ENCODE measurements around the gene CFAP107. TPM values are rescaled to one million over a fixed set of nuclear protein-coding genes. Genes with fewer than 3 reads are reported as not detected.

Gene CFAP107
- total RNA-seq, 1 donor from 2014 or later = not detected

- TF ChIP-seq, protein P1, sequence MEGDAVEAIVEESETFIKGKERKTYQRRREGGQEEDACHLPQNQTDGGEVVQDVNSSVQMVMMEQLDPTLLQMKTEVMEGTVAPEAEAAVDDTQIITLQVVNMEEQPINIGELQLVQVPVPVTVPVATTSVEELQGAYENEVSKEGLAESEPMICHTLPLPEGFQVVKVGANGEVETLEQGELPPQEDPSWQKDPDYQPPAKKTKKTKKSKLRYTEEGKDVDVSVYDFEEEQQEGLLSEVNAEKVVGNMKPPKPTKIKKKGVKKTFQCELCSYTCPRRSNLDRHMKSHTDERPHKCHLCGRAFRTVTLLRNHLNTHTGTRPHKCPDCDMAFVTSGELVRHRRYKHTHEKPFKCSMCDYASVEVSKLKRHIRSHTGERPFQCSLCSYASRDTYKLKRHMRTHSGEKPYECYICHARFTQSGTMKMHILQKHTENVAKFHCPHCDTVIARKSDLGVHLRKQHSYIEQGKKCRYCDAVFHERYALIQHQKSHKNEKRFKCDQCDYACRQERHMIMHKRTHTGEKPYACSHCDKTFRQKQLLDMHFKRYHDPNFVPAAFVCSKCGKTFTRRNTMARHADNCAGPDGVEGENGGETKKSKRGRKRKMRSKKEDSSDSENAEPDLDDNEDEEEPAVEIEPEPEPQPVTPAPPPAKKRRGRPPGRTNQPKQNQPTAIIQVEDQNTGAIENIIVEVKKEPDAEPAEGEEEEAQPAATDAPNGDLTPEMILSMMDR (IDR thresholded peaks at IDR 0.05; ENCODE audit: unreplicated experiment) = no peak
- H3K4me3 Mint-ChIP-seq = no peak overlapping the region
- no peaks in the 10 kb centered on the region for H3K27me3 Mint-ChIP-seq (ENCODE audit: low read depth)
- DNase-seq (ENCODE audit: low spot score in 2 of 2, unreplicated experiment in 2 of 2) = no peak
- no peak overlapping the region for H3K27ac Mint-ChIP-seq
- peaks cover 26% of the 10 kb centered on the region for H3K9me3 Mint-ChIP-seq
- H3K36me3 Mint-ChIP-seq = no peaks in the 10 kb centered on the region
- peaks cover 2% of the 10 kb centered on the region for H3K4me1 Mint-ChIP-seq
Observed at GRCh38 chr1:12799730-12800129, 53.7 kb downstream of the CFAP107 start.

- Mint-ChIP-seq H3K9me3 (peaks cover 41% of the 10 kb centered on the region), H3K27ac (no peak overlapping the region)
- TF ChIP-seq, protein P1 (IDR thresholded peaks at IDR 0.05; ENCODE audit: unreplicated experiment) = no peak
Observed at GRCh38 chr1:12809933-12810332, 63.9 kb downstream of the CFAP107 start.

DNA sequence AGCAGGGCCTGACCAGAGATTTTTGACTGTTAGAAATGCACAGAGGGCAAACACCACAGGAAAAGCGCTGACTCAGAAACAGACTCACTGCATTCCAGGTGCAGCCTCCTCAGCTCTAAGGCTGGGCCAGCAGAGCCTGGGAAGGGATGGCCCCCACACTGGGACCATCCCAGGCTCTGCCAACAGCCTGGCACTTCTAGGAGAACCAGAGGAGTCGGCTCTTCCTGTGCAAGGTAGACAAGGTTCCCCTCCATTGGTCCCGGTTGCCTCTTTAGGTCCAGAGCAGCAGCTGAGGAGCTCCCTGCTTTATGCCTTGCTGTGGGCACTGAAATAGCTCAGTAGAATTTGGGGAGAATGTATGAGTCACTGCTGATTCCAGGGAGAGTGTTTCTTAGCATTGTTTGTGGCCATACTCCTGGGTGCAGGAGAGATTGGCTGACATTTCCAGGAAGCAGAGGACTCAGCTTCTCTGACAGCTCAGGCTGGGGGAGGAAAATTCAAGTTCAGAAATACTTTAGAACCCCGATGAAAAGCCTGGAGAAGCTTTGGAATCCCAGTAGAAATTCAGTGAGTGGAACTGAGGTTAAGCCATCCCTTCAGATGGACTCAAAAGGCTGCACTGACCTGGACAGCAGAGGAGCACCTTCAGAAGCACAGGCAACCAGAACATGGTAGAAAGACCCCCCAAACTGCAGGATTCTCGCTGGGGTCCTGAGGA is 64.8 kb downstream of the CFAP107 start:
- no peaks in the 10 kb centered on the region for H3K27me3 Mint-ChIP-seq (ENCODE audit: low read depth)

More at GRCh38 chr1:12809933-12810332, 63.9 kb downstream of the CFAP107 start:
- H3K36me3 Mint-ChIP-seq = no peaks in the 10 kb centered on the region
- H3K4me3 Mint-ChIP-seq = no peak overlapping the region
- no peak for DNase-seq (ENCODE audit: low spot score in 2 of 2, unreplicated experiment in 2 of 2)
- H3K4me1 Mint-ChIP-seq = no peaks in the 10 kb centered on the region
- H3K27me3 Mint-ChIP-seq (ENCODE audit: low read depth) = no peaks in the 10 kb centered on the region

DNA sequence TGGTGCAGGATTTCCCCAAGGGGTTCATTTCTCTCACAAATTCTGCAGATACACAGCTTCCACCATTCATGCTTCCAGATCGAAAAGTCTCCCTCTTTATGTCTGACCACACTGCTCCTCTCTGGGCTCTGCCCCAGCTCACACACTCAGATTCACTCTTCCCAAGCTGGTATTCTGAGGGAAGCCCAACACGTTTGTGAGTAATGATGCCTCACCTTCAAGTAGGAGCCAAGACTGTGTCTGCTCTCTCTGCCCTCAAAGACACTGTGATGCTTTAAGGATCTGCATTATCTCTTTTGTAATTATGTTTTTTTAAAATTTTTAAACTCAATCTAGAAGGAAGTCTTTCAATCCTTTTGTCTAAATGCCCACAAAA is 65.4 kb downstream of the CFAP107 start:
- Mint-ChIP-seq H3K27ac (no peak overlapping the region), H3K27me3 (ENCODE audit: low read depth) (no peaks in the 10 kb centered on the region), H3K4me1 (no peaks in the 10 kb centered on the region), H3K4me3 (no peak overlapping the region), H3K9me3 (peaks cover 34% of the 10 kb centered on the region), H3K36me3 (no peaks in the 10 kb centered on the region)
- TF ChIP-seq, protein P1 (IDR thresholded peaks at IDR 0.05; ENCODE audit: unreplicated experiment) = no peak
- no peak for DNase-seq (ENCODE audit: low spot score in 2 of 2, unreplicated experiment in 2 of 2)

More for the DNA sequence above, 64.8 kb downstream of the CFAP107 start:
- no peak overlapping the region for H3K4me3 Mint-ChIP-seq
- H3K36me3 Mint-ChIP-seq = no peaks in the 10 kb centered on the region
- TF ChIP-seq, protein P1 (IDR thresholded peaks at IDR 0.05; ENCODE audit: unreplicated experiment) = no peak
- no peak for DNase-seq (ENCODE audit: low spot score in 2 of 2, unreplicated experiment in 2 of 2)
- no peaks in the 10 kb centered on the region for H3K4me1 Mint-ChIP-seq
- no peak overlapping the region for H3K27ac Mint-ChIP-seq
- peaks cover 40% of the 10 kb centered on the region for H3K9me3 Mint-ChIP-seq

Other genes with a start within 250 kb of the CFAP107 start
- 1,067 to 1,086 TPM (median 1,071 TPM) in 3 replicates for gene DHRS3, start 128.0 kb upstream of the CFAP107 start, total RNA-seq
- gene AADACL4, start 102.1 kb upstream of the CFAP107 start, total RNA-seq = 0.31 to 0.36 TPM (median 0.31 TPM) in 3 replicates
- not detected in 3 replicates for gene AADACL3, start 30.1 kb upstream of the CFAP107 start, total RNA-seq
- gene PRAMEF12, start 27.5 kb downstream of the CFAP107 start, total RNA-seq = not detected in 3 replicates
- not detected in 3 replicates for gene PRAMEF1, start 45.2 kb downstream of the CFAP107 start, total RNA-seq
- not detected in 3 replicates for gene PRAMEF11, start 85.2 kb downstream of the CFAP107 start, total RNA-seq
- gene HNRNPCL1, start 102.5 kb downstream of the CFAP107 start, total RNA-seq = not detected in 3 replicates
- gene PRAMEF2, start 110.9 kb downstream of the CFAP107 start, total RNA-seq = not detected in 3 replicates
- gene PRAMEF4, start 140.0 kb downstream of the CFAP107 start, total RNA-seq = not detected in 3 replicates
- gene PRAMEF10, start 152.1 kb downstream of the CFAP107 start, total RNA-seq = not detected in 3 replicates
- gene PRAMEF7, start 170.4 kb downstream of the CFAP107 start, total RNA-seq = not detected in 3 replicates
- not detected in 3 replicates for gene PRAMEF6, start 201.4 kb downstream of the CFAP107 start, total RNA-seq